Esophagus (tissue), 2 donors: ENCODE data around the gene SETD9. TPM values are rescaled to one million over a fixed set of nuclear protein-coding genes. Genes with fewer than 3 reads are reported as not detected.

Source experiments
- H3K27ac ChIP-seq, 2 donors: one replicate each; pipeline ENCODE4 v1.5.1; 2013; ENCODE audit warnings: low read depth in 2 of 2, mild to moderate bottlenecking in 2 of 2, inconsistent platforms in 1 of 2, low read length in 1 of 2, moderate library complexity in 1 of 2
- H3K27me3 ChIP-seq, 2 donors: one replicate each; pipeline ENCODE4 v1.6.1; 2013; ENCODE audit warnings: low read length in 2 of 2, control low read depth in 1 of 2, mild to moderate bottlenecking in 1 of 2; ENCODE audit not compliant: insufficient read depth in 2 of 2, control insufficient read depth in 1 of 2
- H3K36me3 ChIP-seq, 2 donors: one replicate each; pipeline ENCODE4 v1.6.1; 2013; ENCODE audit warnings: low read length in 1 of 2; ENCODE audit not compliant: control insufficient read depth in 2 of 2, insufficient read depth in 2 of 2
- H3K4me1 ChIP-seq, 2 donors: one replicate each; pipeline ENCODE4 v1.6.1; 2013; ENCODE audit warnings: low read length in 1 of 2; ENCODE audit not compliant: control insufficient read depth in 2 of 2, insufficient read depth in 2 of 2
- H3K4me3 ChIP-seq, 2 donors: one replicate each; pipeline ENCODE4 v1.5.1; 2013; ENCODE audit warnings: low read length in 2 of 2, mild to moderate bottlenecking in 2 of 2, low read depth in 1 of 2, moderate library complexity in 1 of 2
- H3K9me3 ChIP-seq, 2 donors: one replicate each; pipeline ENCODE4 v1.6.1; 2013; ENCODE audit warnings: mild to moderate bottlenecking in 2 of 2, low read depth in 1 of 2, low read length in 1 of 2, moderate library complexity in 1 of 2; ENCODE audit not compliant: control insufficient read depth in 2 of 2, insufficient read depth in 1 of 2
- WGBS, 2 donors: extraction: QIAGEN DNeasy Blood & Tissue Kit; methylation state at CpG; one replicate each; pipeline ENCODE4 v1.1.7; 2013; 5-methylcytosine and 5-hydroxymethylcytosine counted together
- polyA plus RNA-seq, 2 donors: library from polyadenylated mRNA; stranded (reverse); fragments of 200-250 nt; gene quantifications; one replicate each; pipeline ENCODE4 v1.2.3, GENCODE V29; 2013
- donor health status: healthy with polysubstance abuse.
- donor health status: Bipolar disorder and iron deficiency.

SETD9 gene
- polyA plus RNA-seq, 2 donors, result 3.7 to 7.7 TPM

GRCh38 chr5:56898213-56898612 is 11.2 kb upstream of the SETD9 start:
- Histone ChIP-seq H3K4me1 (no peaks in the 10 kb centered on the region), H3K9me3 (no peaks in the 10 kb centered on the region), H3K36me3 (peaks cover 2% of the 10 kb centered on the region in 2 donors), H3K27me3 (no peaks in the 10 kb centered on the region), H3K27ac (no peak overlapping the region), H3K4me3 (no peak overlapping the region)
- 90 to 91% methylated on average over 4 of the region's 4 CpGs for WGBS, 2 donors

- Histone ChIP-seq H3K4me3 (no peak overlapping the region), H3K27me3 (no peaks in the 10 kb centered on the region), H3K9me3 (no peaks in the 10 kb centered on the region), H3K4me1 (no peaks in the 10 kb centered on the region), H3K27ac (no peak overlapping the region), H3K36me3 (no peaks in the 10 kb centered on the region)
- 54 to 58% methylated on average over 4 of the region's 4 CpGs for WGBS, 2 donors
Observed at GRCh38 chr5:56900395-56900794, 9.0 kb upstream of the SETD9 start.

GRCh38 chr5:56900858-56901578 is 8.4 kb upstream of the SETD9 start:
- 28 to 40% methylated on average over 3 of the region's 3 CpGs for WGBS, 2 donors
- no peaks in the 10 kb centered on the region for H3K4me1 ChIP-seq

GRCh38 chr5:56908942-56909293 is 478 bp upstream of the SETD9 start:
- no peaks in the 10 kb centered on the region for H3K4me1 ChIP-seq
- H3K27me3 ChIP-seq, result no peaks in the 10 kb centered on the region
- no peaks in the 10 kb centered on the region for H3K36me3 ChIP-seq
- peak overlapping the region; percentile 91 to 97 for H3K27ac ChIP-seq
- H3K9me3 ChIP-seq, result no peaks in the 10 kb centered on the region
- 1 to 2% methylated on average over 19 of the region's 19 CpGs for WGBS, 2 donors
- H3K4me3 ChIP-seq, result peak overlapping the region; percentile 66 to 84

More at GRCh38 chr5:56900858-56901578, 8.4 kb upstream of the SETD9 start:
- Histone ChIP-seq H3K36me3 (no peaks in the 10 kb centered on the region), H3K9me3 (no peaks in the 10 kb centered on the region), H3K4me3 (no peak overlapping the region), H3K27me3 (no peaks in the 10 kb centered on the region), H3K27ac (no peak overlapping the region)

GRCh38 chr5:56910210-56910965 is 992 bp downstream of the SETD9 start:
- Histone ChIP-seq H3K4me3 (peak overlapping the region; percentile 65 to 66), H3K9me3 (no peaks in the 10 kb centered on the region), H3K27me3 (no peaks in the 10 kb centered on the region), H3K36me3 (no peaks in the 10 kb centered on the region), H3K4me1 (no peaks in the 10 kb centered on the region), H3K27ac (peak overlapping the region; percentile 92 to 98)
- 0 to 2% methylated on average over 29 of the region's 29 CpGs for WGBS, 2 donors

GRCh38 chr5:56913766-56914165 is 4.4 kb downstream of the SETD9 start:
- WGBS, 2 donors, result 92 to 95% methylated on average over 3 of the region's 3 CpGs
- no peaks in the 10 kb centered on the region for H3K9me3 ChIP-seq
- H3K27me3 ChIP-seq, result no peaks in the 10 kb centered on the region

GRCh38 chr5:56914678-56915077 is 5.3 kb downstream of the SETD9 start:
- Histone ChIP-seq H3K4me3 (no peak overlapping the region), H3K27ac (no peak overlapping the region), H3K36me3 (no peaks in the 10 kb centered on the region), H3K4me1 (no peaks in the 10 kb centered on the region), H3K9me3 (no peaks in the 10 kb centered on the region), H3K27me3 (no peaks in the 10 kb centered on the region)
- 76 to 85% methylated on average over 2 of the region's 2 CpGs for WGBS, 2 donors

More at GRCh38 chr5:56913766-56914165, 4.4 kb downstream of the SETD9 start:
- no peak overlapping the region for H3K4me3 ChIP-seq
- H3K36me3 ChIP-seq, result no peaks in the 10 kb centered on the region
- H3K4me1 ChIP-seq, result no peaks in the 10 kb centered on the region
- H3K27ac ChIP-seq, result no peak overlapping the region

GRCh38 chr5:56917534-56917933 is 8.1 kb downstream of the SETD9 start:
- no peak overlapping the region for H3K4me3 ChIP-seq
- no peaks in the 10 kb centered on the region for H3K4me1 ChIP-seq
- no peaks in the 10 kb centered on the region for H3K27me3 ChIP-seq
- 70 to 78% methylated on average over 2 of the region's 2 CpGs for WGBS, 2 donors
- peaks cover 0 to 1% of the 10 kb centered on the region in 2 donors for H3K36me3 ChIP-seq
- no peak overlapping the region for H3K27ac ChIP-seq
- H3K9me3 ChIP-seq, result no peaks in the 10 kb centered on the region

GRCh38 chr5:56918054-56918453 is 8.7 kb downstream of the SETD9 start:
- no peaks in the 10 kb centered on the region for H3K27me3 ChIP-seq
- WGBS, 2 donors, result 72 to 79% methylated on average over 2 of the region's 2 CpGs
- peaks cover 2 to 6% of the 10 kb centered on the region in 2 donors for H3K36me3 ChIP-seq
- H3K9me3 ChIP-seq, result no peaks in the 10 kb centered on the region
- no peaks in the 10 kb centered on the region for H3K4me1 ChIP-seq
- no peak overlapping the region for H3K27ac ChIP-seq
- no peak overlapping the region for H3K4me3 ChIP-seq
